ENCODE measurements around the gene MYL7.

GRCh38 chr7:44143646-44144250 is 2.6 kb upstream of the MYL7 start:
- no peak for TF ChIP-seq ZNF274 (IDR thresholded peaks at IDR 0.05; ENCODE audit: low read depth, low read length)
- no peak for TF ChIP-seq YY1 (IDR thresholded peaks at IDR 0.05; ENCODE audit: insufficient read depth, insufficient read length)
- no peak for TF ChIP-seq SUZ12 (IDR thresholded peaks at IDR 0.05; ENCODE audit: extremely low read depth, insufficient read depth, insufficient read length)
